K562 (cell line): ENCODE results near the gene ELAC1.

Source experiments
- CEBPB ChIP-seq: fragments of 450-650 bp; IDR thresholded peaks from 2 replicates; pipeline ENCODE4 v1.6.1; 2016; ENCODE audit warnings: missing genetic modification characterization, missing compliant biosample characterization
- CREB1 ChIP-seq, 2 experiments: sonication (generic) in 1 of 2; formaldehyde crosslinking in 1 of 2; IDR thresholded peaks; 2 replicates each; pipeline versions ENCODE4 v1.6.1 to v1.8.0; 2012 to 2022; ENCODE audit warnings: inconsistent platforms in 1 of 2, mild to moderate bottlenecking in 1 of 2, missing genetic modification reagents in 1 of 2, moderate library complexity in 1 of 2
- ETV5 ChIP-seq: sonication (generic); formaldehyde crosslinking; IDR thresholded peaks from 2 replicates; pipeline ENCODE4 v1.4.0; 2020; ENCODE audit warnings: low read depth, mild to moderate bottlenecking, missing genetic modification reagents
- FOXM1 ChIP-seq, 2 experiments: fragments of 450-650 bp in 1 of 2; sonication (generic) in 1 of 2; formaldehyde crosslinking in 1 of 2; IDR thresholded peaks; 2 replicates each; pipeline versions ENCODE4 v1.6.1 to v1.9.0; 2017 to 2022; ENCODE audit warnings: low read depth in 2 of 2, mild to moderate bottlenecking in 2 of 2, missing genetic modification reagents in 1 of 2, moderate library complexity in 1 of 2
- JUNB ChIP-seq: fragments of 450-650 bp; formaldehyde crosslinking; conservative IDR thresholded peaks from 2 replicates; pipeline ENCODE4 v1.4.0; 2020; ENCODE audit warnings: mild to moderate bottlenecking
- JUND ChIP-seq, 2 experiments: IDR thresholded peaks; 2 replicates in 1 of 2; 3 replicates in 1 of 2; pipeline ENCODE4 v1.6.1; 2011; ENCODE audit warnings: borderline replicate concordance in 2 of 2, low read depth in 2 of 2, low read length in 2 of 2, improper control_type of control experiment in 1 of 2, missing biosample characterization in 1 of 2, missing genetic modification characterization in 1 of 2, missing genetic modification reagents in 1 of 2
- LARP7 ChIP-seq: fragments of 450-650 bp; IDR thresholded peaks from 2 replicates; pipeline ENCODE4 v1.6.1; 2016
- NRF1 ChIP-seq, 2 experiments: fragments of 450-650 bp; IDR thresholded peaks in 1 of 2; conservative IDR thresholded peaks in 1 of 2; 2 replicates each; pipeline ENCODE4 v1.6.1; 2014; ENCODE audit warnings: mild to moderate bottlenecking in 2 of 2
- TF ChIP-seq, protein P1 (sequence below): fragments of 450-650 bp; IDR thresholded peaks from 2 replicates; pipeline ENCODE4 v1.6.1; 2017; ENCODE audit warnings: mild to moderate bottlenecking, moderate library complexity
- TF ChIP-seq, protein P2 (sequence below), 3 experiments: IDR thresholded peaks in 2 of 3; conservative IDR thresholded peaks in 1 of 3; 2 replicates each; pipeline ENCODE4 v1.5.1; 2011 to 2012; ENCODE audit warnings: low read length in 3 of 3, mild to moderate bottlenecking in 3 of 3, control low read depth in 2 of 3, improper control_type of control experiment in 1 of 3, inconsistent platforms in 1 of 3, low read depth in 1 of 3, mixed read lengths in 1 of 3, moderate library complexity in 1 of 3; ENCODE audit not compliant: insufficient read depth in 2 of 3
- TF ChIP-seq, protein P3 (sequence below), 2 experiments: fragments of 450-650 bp in 1 of 2; sonication (generic) in 1 of 2; formaldehyde crosslinking in 1 of 2; IDR thresholded peaks in 1 of 2; conservative IDR thresholded peaks in 1 of 2; 2 replicates each; pipeline versions ENCODE4 v1.6.1 to v1.8.1; 2016 to 2023; ENCODE audit warnings: mild to moderate bottlenecking in 2 of 2, moderate library complexity in 2 of 2, inconsistent platforms in 1 of 2, missing genetic modification reagents in 1 of 2

DNA sequence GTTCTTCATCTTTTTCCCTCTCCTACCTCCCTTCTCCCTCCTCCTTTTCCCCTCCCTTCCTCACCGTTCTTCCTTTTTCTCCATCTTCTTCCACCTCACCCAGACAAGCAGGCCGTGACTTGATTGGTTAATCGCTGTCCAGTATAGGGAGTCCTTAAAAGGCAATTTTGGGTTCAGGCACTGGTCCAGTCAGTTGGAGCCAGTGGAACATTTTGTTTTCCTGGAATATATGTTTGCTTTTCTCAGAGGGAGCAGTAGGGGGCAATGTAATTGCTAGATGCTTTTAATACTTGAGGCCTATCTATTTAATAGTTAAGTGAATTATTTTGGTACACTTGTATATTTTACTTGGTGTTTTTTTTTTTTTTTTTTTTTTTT, 15.0 kb downstream of the ELAC1 start:
- TF ChIP-seq CREB1 (IDR thresholded peaks at IDR 0.05), result no peak
- TF ChIP-seq CREB1 (CRISPR knock-in tag; IDR thresholded peaks at IDR 0.05), result no peak
- no peak for TF ChIP-seq FOXM1 (IDR thresholded peaks at IDR 0.05; ENCODE audit: low read depth)
- no peak for TF ChIP-seq FOXM1 (CRISPR knock-in tag; IDR thresholded peaks at IDR 0.05; ENCODE audit: low read depth)
- TF ChIP-seq, protein P1, sequence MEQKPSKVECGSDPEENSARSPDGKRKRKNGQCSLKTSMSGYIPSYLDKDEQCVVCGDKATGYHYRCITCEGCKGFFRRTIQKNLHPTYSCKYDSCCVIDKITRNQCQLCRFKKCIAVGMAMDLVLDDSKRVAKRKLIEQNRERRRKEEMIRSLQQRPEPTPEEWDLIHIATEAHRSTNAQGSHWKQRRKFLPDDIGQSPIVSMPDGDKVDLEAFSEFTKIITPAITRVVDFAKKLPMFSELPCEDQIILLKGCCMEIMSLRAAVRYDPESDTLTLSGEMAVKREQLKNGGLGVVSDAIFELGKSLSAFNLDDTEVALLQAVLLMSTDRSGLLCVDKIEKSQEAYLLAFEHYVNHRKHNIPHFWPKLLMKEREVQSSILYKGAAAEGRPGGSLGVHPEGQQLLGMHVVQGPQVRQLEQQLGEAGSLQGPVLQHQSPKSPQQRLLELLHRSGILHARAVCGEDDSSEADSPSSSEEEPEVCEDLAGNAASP, result no peak
- TF ChIP-seq JUND (IDR thresholded peaks at IDR 0.05; ENCODE audit: borderline replicate concordance, low read depth, low read length), result no peak
- no peak for TF ChIP-seq JUND (tag; IDR thresholded peaks at IDR 0.05; ENCODE audit: borderline replicate concordance, low read depth, low read length)
- TF ChIP-seq ETV5 (CRISPR knock-in tag), result no peak
- TF ChIP-seq NRF1 (conservative IDR thresholded peaks at IDR 0.05 in 1 of 2, IDR thresholded peaks at IDR 0.05 in 1 of 2), result no peak
- TF ChIP-seq, protein P2, sequence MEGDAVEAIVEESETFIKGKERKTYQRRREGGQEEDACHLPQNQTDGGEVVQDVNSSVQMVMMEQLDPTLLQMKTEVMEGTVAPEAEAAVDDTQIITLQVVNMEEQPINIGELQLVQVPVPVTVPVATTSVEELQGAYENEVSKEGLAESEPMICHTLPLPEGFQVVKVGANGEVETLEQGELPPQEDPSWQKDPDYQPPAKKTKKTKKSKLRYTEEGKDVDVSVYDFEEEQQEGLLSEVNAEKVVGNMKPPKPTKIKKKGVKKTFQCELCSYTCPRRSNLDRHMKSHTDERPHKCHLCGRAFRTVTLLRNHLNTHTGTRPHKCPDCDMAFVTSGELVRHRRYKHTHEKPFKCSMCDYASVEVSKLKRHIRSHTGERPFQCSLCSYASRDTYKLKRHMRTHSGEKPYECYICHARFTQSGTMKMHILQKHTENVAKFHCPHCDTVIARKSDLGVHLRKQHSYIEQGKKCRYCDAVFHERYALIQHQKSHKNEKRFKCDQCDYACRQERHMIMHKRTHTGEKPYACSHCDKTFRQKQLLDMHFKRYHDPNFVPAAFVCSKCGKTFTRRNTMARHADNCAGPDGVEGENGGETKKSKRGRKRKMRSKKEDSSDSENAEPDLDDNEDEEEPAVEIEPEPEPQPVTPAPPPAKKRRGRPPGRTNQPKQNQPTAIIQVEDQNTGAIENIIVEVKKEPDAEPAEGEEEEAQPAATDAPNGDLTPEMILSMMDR (IDR thresholded peaks at IDR 0.05 in 2 of 3, conservative IDR thresholded peaks at IDR 0.05 in 1 of 3; ENCODE audit: insufficient read depth in 2 of 3, low read depth in 1 of 3, low read length in 3 of 3), result peak in 1 of 3 experiments; percentile 32; a peak in 2 of 6 replicates
- TF ChIP-seq LARP7, result no peak
- no peak for TF ChIP-seq CEBPB (tag)
- no peak for TF ChIP-seq JUNB (CRISPR knock-in tag)
- TF ChIP-seq, protein P3, sequence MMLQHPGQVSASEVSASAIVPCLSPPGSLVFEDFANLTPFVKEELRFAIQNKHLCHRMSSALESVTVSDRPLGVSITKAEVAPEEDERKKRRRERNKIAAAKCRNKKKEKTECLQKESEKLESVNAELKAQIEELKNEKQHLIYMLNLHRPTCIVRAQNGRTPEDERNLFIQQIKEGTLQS (IDR thresholded peaks at IDR 0.05), result no peak
- TF ChIP-seq, protein P3 (CRISPR knock-in tag; conservative IDR thresholded peaks at IDR 0.05), result no peak
